A673 (cell line): Measurements from ENCODE around the gene FAM50A. TPM values are rescaled to one million over a fixed set of nuclear protein-coding genes. Genes with fewer than 3 reads are reported as not detected.

Experiments
- BruUV-seq: library from RNA; stranded (reverse); fragments of 400-500 nt; replicated peaks from 2 replicates; lab custom pipeline; 2021; lab: Mats Ljungman, UMichigan
- CTCF ChIA-PET: fragments of 300-600 bp; sonication (Branson Sonifier 250); formaldehyde crosslinking; loops from one replicate; lab custom pipeline; 2022; ENCODE audit warnings: antibody characterized with exemption; lab: Charles Lee
- POLR2A ChIA-PET: fragments of 300-600 bp; sonication (Branson Sonifier 250); formaldehyde crosslinking; loops from one replicate; lab custom pipeline; 2022; ENCODE audit warnings: antibody characterized with exemption; ENCODE audit not compliant: low non-redundant PET; lab: Charles Lee
- DNase-seq: peaks from one replicate; pipeline ENCODE4 v3.0.0-alpha.2; 2015; ENCODE audit warnings: low spot score
- H3K27ac ChIP-seq: fragments of 200-600 bp; sonication (generic); 2 replicates; pipeline ENCODE4 v1.5.1; 2016; ENCODE audit warnings: mixed run types, low read depth, mild to moderate bottlenecking, mixed read lengths, antibody characterized with exemption, low read length; ENCODE audit not compliant: poor library complexity, severe bottlenecking
- H3K27me3 ChIP-seq: fragments of 200-600 bp; sonication (generic); replicated peaks from 2 replicates; pipeline ENCODE4 v1.6.1; 2017; ENCODE audit warnings: mixed run types, low read depth, mild to moderate bottlenecking, mixed read lengths, antibody characterized with exemption, low read length; ENCODE audit not compliant: insufficient read depth, poor library complexity
- H3K36me3 ChIP-seq: fragments of 200-600 bp; sonication (generic); 2 replicates; pipeline ENCODE4 v1.6.1; 2016; ENCODE audit warnings: mixed run types, mild to moderate bottlenecking, mixed read lengths, antibody characterized with exemption, low read length; ENCODE audit not compliant: insufficient read depth, poor library complexity, severe bottlenecking
- H3K4me1 ChIP-seq: fragments of 200-600 bp; sonication (generic); 2 replicates; pipeline ENCODE4 v1.6.1; 2017; ENCODE audit warnings: mixed run types, mild to moderate bottlenecking, mixed read lengths, antibody characterized with exemption, low read length; ENCODE audit not compliant: insufficient read depth, poor library complexity, severe bottlenecking
- H3K4me3 ChIP-seq: fragments of 200-600 bp; sonication (generic); 2 replicates; pipeline ENCODE4 v1.5.1; 2016; ENCODE audit warnings: low read depth, mixed run types, mild to moderate bottlenecking, mixed read lengths, low read length; ENCODE audit not compliant: poor library complexity, severe bottlenecking
- H3K9me3 ChIP-seq: fragments of 200-600 bp; sonication (generic); 2 replicates; pipeline ENCODE4 v1.6.1; 2016; ENCODE audit warnings: mixed run types, low read depth, mild to moderate bottlenecking, mixed read lengths, antibody characterized with exemption, low read length; ENCODE audit not compliant: poor library complexity, severe bottlenecking
- EZH2 ChIP-seq: fragments of 200-600 bp; sonication (generic); IDR thresholded peaks from 2 replicates; pipeline ENCODE4 v1.6.1; 2017; ENCODE audit warnings: borderline replicate concordance, low read depth, mild to moderate bottlenecking, mixed read lengths, antibody characterized with exemption, low read length; ENCODE audit not compliant: poor library complexity, severe bottlenecking
- intact Hi-C: fragments of 100-400 bp; cut with micrococcal nuclease; formaldehyde crosslinking; loops from one replicate; pipeline ENCODE4 v1.10.0; 2022; ENCODE audit not compliant: unreplicated experiment
- total RNA-seq: library from RNA; stranded (reverse); gene quantifications from 2 replicates; pipeline ENCODE4 v1.2.3, GENCODE V29; 2021
- TF ChIP-seq, protein P1 (sequence below): fragments of 300-800, 200-600 bp; sonication (generic); conservative IDR thresholded peaks from 2 replicates; pipeline ENCODE4 v1.5.1; 2017; ENCODE audit warnings: low read depth, mild to moderate bottlenecking, antibody characterized with exemption, low read length, moderate library complexity, mixed read lengths

FAM50A gene
- total RNA-seq, 1 experiment from 2014 or later: 83.7 TPM

DNA sequence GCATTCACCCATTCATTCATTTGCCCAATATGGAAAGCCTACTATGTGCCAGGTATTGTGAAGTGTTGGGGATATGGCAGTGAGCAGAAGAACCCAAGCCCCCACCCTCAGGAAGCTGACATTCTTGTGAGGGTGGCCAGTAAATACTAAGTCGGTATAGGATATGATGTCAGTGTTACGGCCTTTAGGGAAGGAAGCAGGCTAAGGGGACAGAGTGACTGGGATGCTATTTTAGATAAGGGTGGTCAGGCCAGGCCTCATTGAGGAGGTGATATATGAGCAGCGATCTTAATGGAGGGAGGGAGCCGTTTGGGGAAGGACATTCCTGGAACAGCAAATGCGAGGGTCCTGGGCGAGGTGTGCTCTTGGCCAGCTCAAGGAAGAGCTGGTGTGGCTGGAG, 13.5 kb upstream of the FAM50A start:
- CTCF ChIA-PET: no interaction called here
- POLR2A ChIA-PET: no interaction called here
- peaks cover 5% of the 10 kb centered on the region for H3K4me1 ChIP-seq
- no peaks in the 10 kb centered on the region for H3K27me3 ChIP-seq
- H3K36me3 ChIP-seq: peaks cover 8% of the 10 kb centered on the region
- BruUV-seq: no TSS peak
- TF ChIP-seq, protein P1, sequence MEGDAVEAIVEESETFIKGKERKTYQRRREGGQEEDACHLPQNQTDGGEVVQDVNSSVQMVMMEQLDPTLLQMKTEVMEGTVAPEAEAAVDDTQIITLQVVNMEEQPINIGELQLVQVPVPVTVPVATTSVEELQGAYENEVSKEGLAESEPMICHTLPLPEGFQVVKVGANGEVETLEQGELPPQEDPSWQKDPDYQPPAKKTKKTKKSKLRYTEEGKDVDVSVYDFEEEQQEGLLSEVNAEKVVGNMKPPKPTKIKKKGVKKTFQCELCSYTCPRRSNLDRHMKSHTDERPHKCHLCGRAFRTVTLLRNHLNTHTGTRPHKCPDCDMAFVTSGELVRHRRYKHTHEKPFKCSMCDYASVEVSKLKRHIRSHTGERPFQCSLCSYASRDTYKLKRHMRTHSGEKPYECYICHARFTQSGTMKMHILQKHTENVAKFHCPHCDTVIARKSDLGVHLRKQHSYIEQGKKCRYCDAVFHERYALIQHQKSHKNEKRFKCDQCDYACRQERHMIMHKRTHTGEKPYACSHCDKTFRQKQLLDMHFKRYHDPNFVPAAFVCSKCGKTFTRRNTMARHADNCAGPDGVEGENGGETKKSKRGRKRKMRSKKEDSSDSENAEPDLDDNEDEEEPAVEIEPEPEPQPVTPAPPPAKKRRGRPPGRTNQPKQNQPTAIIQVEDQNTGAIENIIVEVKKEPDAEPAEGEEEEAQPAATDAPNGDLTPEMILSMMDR: no peak
- TF ChIP-seq EZH2: no peak
- intact Hi-C loops: no loop called here
- H3K9me3 ChIP-seq: no peaks in the 10 kb centered on the region
- no peak for DNase-seq
- H3K27ac ChIP-seq: no peak overlapping the region
- H3K4me3 ChIP-seq: no peak overlapping the region

DNA sequence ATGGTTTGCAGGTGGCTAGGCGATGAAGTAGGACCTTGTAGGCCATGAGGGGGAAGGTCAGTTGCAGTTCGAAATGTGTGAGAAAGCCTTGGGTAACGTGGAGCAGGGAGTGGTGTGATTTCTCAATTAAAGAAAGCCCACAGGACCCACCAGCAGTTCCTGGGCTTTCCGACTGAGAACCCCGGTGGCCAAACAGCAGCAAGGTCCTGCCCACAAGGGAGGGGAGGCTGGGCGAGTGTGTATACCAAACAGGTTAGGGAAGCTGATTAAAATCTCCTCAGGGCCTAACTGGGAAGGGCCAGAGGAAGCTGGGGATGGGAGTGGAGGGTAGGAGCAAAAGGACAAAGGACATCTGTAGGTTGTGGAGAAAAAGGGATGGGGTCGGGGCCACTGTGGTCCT, 13.0 kb upstream of the FAM50A start:
- Histone ChIP-seq H3K4me1 (peaks cover 5% of the 10 kb centered on the region), H3K27me3 (no peaks in the 10 kb centered on the region), H3K4me3 (no peak overlapping the region), H3K27ac (no peak overlapping the region), H3K36me3 (peaks cover 8% of the 10 kb centered on the region), H3K9me3 (no peaks in the 10 kb centered on the region)
- intact Hi-C loops: no loop called here
- no peak for DNase-seq
- BruUV-seq: no TSS peak
- no peak for TF ChIP-seq EZH2
- TF ChIP-seq, protein P1: no peak
- POLR2A ChIA-PET: no interaction called here
- CTCF ChIA-PET: no interaction called here

DNA sequence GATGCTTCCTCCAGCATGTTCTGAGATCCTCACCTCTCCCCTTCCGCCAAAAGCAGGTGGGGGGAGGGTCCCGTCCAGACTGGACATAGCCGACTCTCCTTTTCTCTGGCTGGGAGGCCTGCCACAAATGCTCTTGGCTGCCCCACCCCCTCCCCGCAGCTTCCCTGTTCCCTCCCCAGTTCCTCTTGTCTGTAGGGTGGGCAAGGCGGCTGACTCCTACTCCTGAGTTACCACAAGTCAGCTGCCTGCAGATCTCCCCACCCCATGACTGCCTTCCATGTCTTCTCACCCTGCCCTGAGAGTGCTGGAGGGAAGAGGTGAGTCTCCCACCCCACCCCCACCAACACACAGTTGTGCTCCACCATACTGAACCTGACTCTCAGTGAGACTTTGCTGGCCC, 12.6 kb upstream of the FAM50A start:
- peaks cover 8% of the 10 kb centered on the region for H3K36me3 ChIP-seq
- TF ChIP-seq EZH2: no peak
- TF ChIP-seq, protein P1: no peak
- POLR2A ChIA-PET: no interaction called here
- intact Hi-C loops: no loop called here
- H3K4me1 ChIP-seq: peaks cover 5% of the 10 kb centered on the region
- no peak for DNase-seq
- no TSS peak for BruUV-seq
- no peak overlapping the region for H3K4me3 ChIP-seq
- CTCF ChIA-PET: no interaction called here
- no peaks in the 10 kb centered on the region for H3K9me3 ChIP-seq
- no peak overlapping the region for H3K27ac ChIP-seq
- H3K27me3 ChIP-seq: no peaks in the 10 kb centered on the region
